ENCODE results near the gene STUB1. TPM values are rescaled to one million over a fixed set of nuclear protein-coding genes. Genes with fewer than 3 reads are reported as not detected.

STUB1 gene
- total RNA-seq, 2 experiments from 2014 or later = 57.1 to 61.7 TPM

DNA sequence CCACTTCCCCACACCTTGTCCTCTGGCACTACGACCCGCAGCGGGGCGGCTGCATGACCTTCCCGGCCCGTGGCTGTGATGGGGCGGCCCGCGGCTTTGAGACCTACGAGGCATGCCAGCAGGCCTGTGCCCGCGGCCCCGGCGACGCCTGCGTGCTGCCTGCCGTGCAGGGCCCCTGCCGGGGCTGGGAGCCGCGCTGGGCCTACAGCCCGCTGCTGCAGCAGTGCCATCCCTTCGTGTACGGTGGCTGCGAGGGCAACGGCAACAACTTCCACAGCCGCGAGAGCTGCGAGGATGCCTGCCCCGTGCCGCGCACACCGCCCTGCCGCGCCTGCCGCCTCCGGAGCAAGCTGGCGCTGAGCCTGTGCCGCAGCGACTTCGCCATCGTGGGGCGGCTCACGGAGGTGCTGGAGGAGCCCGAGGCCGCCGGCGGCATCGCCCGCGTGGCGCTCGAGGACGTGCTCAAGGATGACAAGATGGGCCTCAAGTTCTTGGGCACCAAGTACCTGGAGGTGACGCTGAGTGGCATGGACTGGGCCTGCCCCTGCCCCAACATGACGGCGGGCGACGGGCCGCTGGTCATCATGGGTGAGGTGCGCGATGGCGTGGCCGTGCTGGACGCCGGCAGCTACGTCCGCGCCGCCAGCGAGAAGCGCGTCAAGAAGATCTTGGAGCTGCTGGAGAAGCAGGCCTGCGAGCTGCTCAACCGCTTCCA, 46.7 kb upstream of the STUB1 start:
- intact Hi-C loops (cut with micrococcal nuclease) = no loop called here
- ATAC-seq (no peak), DNase-seq (no peak)
- CTCF ChIA-PET = interaction anchor here (1.1 kb wide), 1 partner anchor 9 kb away, joined by 3 read pairs; no protein-coding TSS in a partner anchor
- POLR2A ChIA-PET = interaction anchor here (0.9 to 1.2 kb wide), 2 partner anchors 10 to 51 kb away, joined by 3 read pairs; no protein-coding TSS in a partner anchor
- H3K4me1 Mint-ChIP-seq (ENCODE audit: low read depth) = peaks cover 11% of the 10 kb centered on the region
- TF ChIP-seq, protein P1, sequence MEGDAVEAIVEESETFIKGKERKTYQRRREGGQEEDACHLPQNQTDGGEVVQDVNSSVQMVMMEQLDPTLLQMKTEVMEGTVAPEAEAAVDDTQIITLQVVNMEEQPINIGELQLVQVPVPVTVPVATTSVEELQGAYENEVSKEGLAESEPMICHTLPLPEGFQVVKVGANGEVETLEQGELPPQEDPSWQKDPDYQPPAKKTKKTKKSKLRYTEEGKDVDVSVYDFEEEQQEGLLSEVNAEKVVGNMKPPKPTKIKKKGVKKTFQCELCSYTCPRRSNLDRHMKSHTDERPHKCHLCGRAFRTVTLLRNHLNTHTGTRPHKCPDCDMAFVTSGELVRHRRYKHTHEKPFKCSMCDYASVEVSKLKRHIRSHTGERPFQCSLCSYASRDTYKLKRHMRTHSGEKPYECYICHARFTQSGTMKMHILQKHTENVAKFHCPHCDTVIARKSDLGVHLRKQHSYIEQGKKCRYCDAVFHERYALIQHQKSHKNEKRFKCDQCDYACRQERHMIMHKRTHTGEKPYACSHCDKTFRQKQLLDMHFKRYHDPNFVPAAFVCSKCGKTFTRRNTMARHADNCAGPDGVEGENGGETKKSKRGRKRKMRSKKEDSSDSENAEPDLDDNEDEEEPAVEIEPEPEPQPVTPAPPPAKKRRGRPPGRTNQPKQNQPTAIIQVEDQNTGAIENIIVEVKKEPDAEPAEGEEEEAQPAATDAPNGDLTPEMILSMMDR (IDR thresholded peaks at IDR 0.05) = no peak
- peaks cover 3% of the 10 kb centered on the region for H3K36me3 Mint-ChIP-seq (ENCODE audit: low read depth)
- H3K9me3 Mint-ChIP-seq = no peaks in the 10 kb centered on the region
- no peak overlapping the region for H3K4me3 Mint-ChIP-seq
- H3K27ac Mint-ChIP-seq = no peak overlapping the region
- no peaks in the 10 kb centered on the region for H3K27me3 Mint-ChIP-seq

DNA sequence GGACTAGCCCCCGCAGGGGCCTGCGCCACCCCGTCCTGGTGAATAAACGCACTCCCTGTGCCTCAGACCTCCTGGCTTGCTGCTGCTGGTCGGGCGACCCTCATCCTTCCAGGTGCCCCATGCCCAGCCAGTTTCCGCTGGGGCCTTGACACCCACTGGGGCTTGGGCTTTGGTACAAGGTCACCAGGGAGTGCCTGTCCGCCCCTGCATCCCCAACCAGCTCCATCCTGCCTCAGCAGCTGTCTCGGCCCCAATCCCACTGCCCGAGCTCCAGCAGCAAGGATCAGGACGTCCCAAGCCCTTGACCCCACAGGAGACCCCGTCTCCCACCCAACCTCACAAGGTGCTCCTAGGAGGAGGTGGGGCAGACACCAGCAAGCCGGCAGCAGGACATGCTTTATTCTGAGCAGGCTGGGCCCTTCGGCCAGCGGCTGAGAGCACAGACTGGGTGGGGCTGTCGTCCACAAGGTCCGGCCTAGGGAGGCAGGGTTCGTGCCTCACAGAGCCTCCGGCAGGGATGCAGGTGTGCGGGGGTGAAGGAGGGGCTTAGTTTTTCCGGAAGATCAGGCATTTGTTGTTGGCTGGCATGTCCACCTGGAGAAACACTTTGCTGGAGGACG, 46.0 kb upstream of the STUB1 start:
- Mint-ChIP-seq H3K4me1 (ENCODE audit: low read depth) (peaks cover 11% of the 10 kb centered on the region), H3K27me3 (no peaks in the 10 kb centered on the region), H3K4me3 (peak overlapping the region; percentile 89), H3K9me3 (no peaks in the 10 kb centered on the region), H3K27ac (no peak overlapping the region), H3K36me3 (ENCODE audit: low read depth) (peaks cover 3% of the 10 kb centered on the region)
- POLR2A ChIA-PET = interaction anchor here (0.9 to 1.2 kb wide), 2 partner anchors 9 to 51 kb away, joined by 3 read pairs; no protein-coding TSS in a partner anchor
- no peak for ATAC-seq
- intact Hi-C loops (cut with micrococcal nuclease) = no loop called here
- CTCF ChIA-PET = interaction anchor here (1.1 kb wide), 1 partner anchor 10 kb away, joined by 3 read pairs; no protein-coding TSS in a partner anchor
- TF ChIP-seq, protein P1 (IDR thresholded peaks at IDR 0.05) = no peak
- DNase-seq = no peak

DNA sequence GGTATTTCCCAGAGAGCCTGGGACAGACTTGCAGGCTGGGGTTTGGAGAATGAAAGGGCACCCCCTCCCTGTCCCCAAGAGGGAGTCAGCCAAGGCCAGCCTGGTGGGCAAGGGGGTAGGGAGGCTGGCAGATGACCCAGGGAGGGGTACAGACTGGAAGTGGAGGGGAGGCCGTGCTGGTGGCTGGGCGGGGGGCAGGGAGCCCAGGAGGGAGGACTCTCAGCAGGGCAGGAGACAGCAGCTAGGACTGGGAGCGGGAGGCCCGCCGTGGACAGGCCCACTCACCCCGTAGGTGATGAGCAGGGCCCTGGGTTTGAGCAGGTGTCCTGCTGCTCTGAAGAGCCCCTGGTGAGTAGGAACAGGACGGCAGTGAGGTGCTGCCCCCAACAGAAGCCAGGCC, 45.2 kb upstream of the STUB1 start:
- no peaks in the 10 kb centered on the region for H3K27me3 Mint-ChIP-seq
- CTCF ChIA-PET = no interaction called here
- intact Hi-C loops (cut with micrococcal nuclease) = no loop called here

DNA sequence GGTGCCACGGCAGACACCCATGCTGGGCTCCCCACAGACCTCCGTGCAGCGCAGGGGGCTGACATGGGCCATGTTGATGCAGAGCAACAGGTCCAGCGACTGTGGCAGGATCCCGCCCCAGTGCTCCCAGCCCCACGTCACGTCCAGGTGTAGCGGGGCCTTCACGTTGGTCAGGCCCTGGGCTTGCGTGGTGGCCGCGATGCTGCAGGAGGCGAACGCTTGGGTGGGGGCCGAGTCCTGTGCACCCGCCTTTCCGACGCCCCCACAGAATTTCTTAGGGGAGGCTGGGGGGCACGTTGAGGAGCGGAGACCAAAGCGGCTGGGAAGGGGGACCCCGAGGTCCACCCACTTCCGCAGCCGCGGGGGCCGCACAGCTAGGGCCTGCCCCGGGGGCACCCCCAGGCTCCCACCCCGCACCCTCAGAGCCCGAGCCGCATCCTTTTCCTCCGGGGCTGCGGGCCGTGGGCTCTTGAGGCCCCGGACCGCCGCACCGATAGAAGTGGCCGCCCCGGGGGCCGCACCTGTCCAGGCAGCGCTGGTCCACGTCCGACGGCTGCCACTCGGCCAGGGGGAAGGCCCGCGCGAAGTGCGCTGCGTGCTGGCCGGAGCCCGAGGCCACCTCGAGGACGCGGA, 44.5 kb upstream of the STUB1 start:
- peak overlapping the region; percentile 89 for H3K4me3 Mint-ChIP-seq
- H3K27ac Mint-ChIP-seq = peak overlapping the region; percentile 25

More for the DNA sequence above, 45.2 kb upstream of the STUB1 start:
- TF ChIP-seq, protein P1 (IDR thresholded peaks at IDR 0.05) = no peak
- POLR2A ChIA-PET = interaction anchor here (1.2 to 1.6 kb wide), 2 partner anchors 47 to 50 kb away, joined by 3 to 6 read pairs; no protein-coding TSS in a partner anchor
- Mint-ChIP-seq H3K27ac (no peak overlapping the region), H3K9me3 (no peaks in the 10 kb centered on the region), H3K36me3 (ENCODE audit: low read depth) (peaks cover 3% of the 10 kb centered on the region), H3K4me3 (peak overlapping the region; percentile 89), H3K4me1 (ENCODE audit: low read depth) (peaks cover 11% of the 10 kb centered on the region)
- ATAC-seq = no peak
- DNase-seq = no peak

More for the DNA sequence above, 44.5 kb upstream of the STUB1 start:
- peaks cover 13% of the 10 kb centered on the region for H3K4me1 Mint-ChIP-seq (ENCODE audit: low read depth)
- no peaks in the 10 kb centered on the region for H3K27me3 Mint-ChIP-seq
- ChIA-PET POLR2A (interaction anchor here (0.9 to 3.6 kb wide), 17 partner anchors 10 to 209 kb away, joined by 3 to 21 read pairs (median 4); partner anchors contain the start of genes JMJD8 and WDR90), CTCF (interaction anchor here (1.0 to 3.1 kb wide), 6 partner anchors 12 to 243 kb away, joined by 3 to 13 read pairs (median 3); partner anchors contain the start of gene CAPN15)
- H3K9me3 Mint-ChIP-seq = no peaks in the 10 kb centered on the region
- DNase-seq (peak; percentile 43), ATAC-seq (peak; percentile 6)
- H3K36me3 Mint-ChIP-seq (ENCODE audit: low read depth) = peaks cover 3% of the 10 kb centered on the region
- TF ChIP-seq, protein P1 (IDR thresholded peaks at IDR 0.05) = no peak
- intact Hi-C loops (cut with micrococcal nuclease) = no loop called here
